SU-DHL-6 (cell line): ENCODE results near the gene HNRNPL.
"Not testable (repeated sequence)": the region's sequence is repeated elsewhere in the genome, so short reads cannot be mapped to it uniquely, and the experiment has no call there.

ENCODE experiments used
- H2AFZ ChIP-seq: fragments of 200-600 bp; sonication (generic); 2 replicates; pipeline ENCODE4 v1.6.1; 2014; ENCODE audit warnings: low read depth, mild to moderate bottlenecking, moderate library complexity, mixed read lengths, antibody characterized with exemption, low read length; ENCODE audit not compliant: severe bottlenecking
- H3F3A ChIP-seq: fragments of 200-600 bp; shearing (Covaris generic); 2 replicates; pipeline ENCODE4 v1.6.0; 2016; ENCODE audit warnings: antibody characterized with exemption, mild to moderate bottlenecking; ENCODE audit not compliant: insufficient read depth
- H3K27ac ChIP-seq: fragments of 200-600 bp; sonication (generic); 2 replicates; pipeline ENCODE4 v1.5.1; 2016; ENCODE audit warnings: low read depth, mild to moderate bottlenecking, low read length, moderate library complexity, mixed read lengths
- H3K27me3 ChIP-seq: fragments of 200-600 bp; sonication (generic), shearing (Covaris generic); 2 replicates; pipeline ENCODE4 v1.6.0; 2014; ENCODE audit warnings: mild to moderate bottlenecking, low read length
- H3K36me3 ChIP-seq: fragments of 200-600 bp; sonication (generic); 2 replicates; pipeline ENCODE4 v1.6.1; 2014; ENCODE audit warnings: mild to moderate bottlenecking, low read length, mixed read lengths
- H3K4me2 ChIP-seq: fragments of 300-600, 200-600 bp; shearing (Covaris generic), sonication (generic); 2 replicates; pipeline ENCODE4 v1.6.0; 2014; ENCODE audit warnings: low read length, low read depth, mild to moderate bottlenecking; ENCODE audit not compliant: poor library complexity, severe bottlenecking
- H3K4me3 ChIP-seq: fragments of 200-600 bp; sonication (generic); 2 replicates; pipeline ENCODE4 v1.5.1; 2014; ENCODE audit warnings: antibody characterized with exemption, low read length, mild to moderate bottlenecking, mixed read lengths; ENCODE audit not compliant: insufficient read depth, poor library complexity, severe bottlenecking
- H3K79me2 ChIP-seq: fragments of 200-600 bp; sonication (generic); 2 replicates; pipeline ENCODE4 v1.6.1; 2014; ENCODE audit warnings: mild to moderate bottlenecking, low read length, moderate library complexity; ENCODE audit not compliant: insufficient read depth
- H3K9ac ChIP-seq: fragments of 200-600 bp; sonication (generic); 2 replicates; pipeline ENCODE4 v1.7.0; 2014; ENCODE audit warnings: mild to moderate bottlenecking, low read length
- H3K9me2 ChIP-seq: fragments of 200-600 bp; sonication (generic); replicated peaks from 2 replicates; pipeline ENCODE4 v1.6.1; 2014; ENCODE audit warnings: low read length; ENCODE audit not compliant: insufficient read depth
- H3K9me3 ChIP-seq: fragments of 200-600 bp; sonication (generic); 2 replicates; pipeline ENCODE4 v1.6.1; 2014; ENCODE audit warnings: low read length, mixed read lengths; ENCODE audit not compliant: insufficient read depth
- H4K20me1 ChIP-seq: fragments of 200-600 bp; sonication (generic); 2 replicates; pipeline ENCODE4 v1.6.1; 2014; ENCODE audit warnings: low read depth, mild to moderate bottlenecking, antibody characterized with exemption, low read length, moderate library complexity, mixed read lengths
- EZH2phosphoT487 ChIP-seq: fragments of 200-600 bp; sonication (generic), shearing (Covaris generic); conservative IDR thresholded peaks from 2 replicates; pipeline ENCODE4 v1.6.1; 2018; ENCODE audit warnings: mild to moderate bottlenecking, antibody characterized with exemption, low read length, moderate library complexity, mixed read lengths
- TF ChIP-seq, protein P1 (sequence below): fragments of 200-600 bp; sonication (generic); IDR thresholded peaks from one replicate; pipeline ENCODE4 v1.5.1; 2017; ENCODE audit warnings: antibody characterized with exemption, mild to moderate bottlenecking, low read length, moderate library complexity; ENCODE audit not compliant: insufficient read depth, poor library complexity, severe bottlenecking

The HNRNPL gene

DNA sequence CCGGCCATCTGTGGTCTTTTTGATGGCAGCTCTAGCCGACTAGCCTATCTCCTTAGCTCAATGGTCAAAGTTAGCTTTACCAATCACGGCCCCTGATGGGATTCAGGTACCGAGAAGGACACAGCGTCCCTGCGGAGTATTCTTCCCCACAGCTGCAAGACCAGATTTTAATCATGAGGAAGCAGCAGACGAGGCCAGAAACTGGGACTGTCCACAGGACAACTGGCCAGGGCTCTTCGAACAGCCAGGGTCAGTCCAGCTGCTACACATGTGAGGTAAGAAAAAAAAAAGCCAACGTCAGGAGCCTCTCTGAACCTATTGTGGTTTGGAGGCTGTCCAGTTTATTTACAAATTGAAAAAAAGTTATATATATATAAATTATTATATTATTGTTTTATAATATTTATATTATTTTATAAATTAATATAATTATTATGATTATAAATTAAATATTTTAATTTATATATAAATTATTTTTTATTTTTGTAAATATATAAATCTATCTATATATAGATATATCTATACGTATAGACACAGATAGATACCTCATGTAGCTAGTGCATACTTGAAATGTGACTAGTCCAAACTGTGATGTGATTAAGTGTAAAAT lies 17.5 kb upstream of the HNRNPL start:
- Histone ChIP-seq H3K9me3 (no peaks in the 10 kb centered on the region), H3K4me2 (no peak overlapping the region), H3K79me2 (peaks cover 5% of the 10 kb centered on the region; the same call in 1 of the 2 replicates), H3K4me3 (no peak overlapping the region), H3K36me3 (no peaks in the 10 kb centered on the region), H3K9ac (no peak overlapping the region), H3K9me2 (no peaks in the 10 kb centered on the region), H3F3A (peaks cover 57% of the 10 kb centered on the region), H3K27ac (no peak overlapping the region), H4K20me1 (no peaks in the 10 kb centered on the region), H3K27me3 (no peaks in the 10 kb centered on the region), H2AFZ (no peak overlapping the region)
- TF ChIP-seq EZH2phosphoT487: no peak
- TF ChIP-seq, protein P1, sequence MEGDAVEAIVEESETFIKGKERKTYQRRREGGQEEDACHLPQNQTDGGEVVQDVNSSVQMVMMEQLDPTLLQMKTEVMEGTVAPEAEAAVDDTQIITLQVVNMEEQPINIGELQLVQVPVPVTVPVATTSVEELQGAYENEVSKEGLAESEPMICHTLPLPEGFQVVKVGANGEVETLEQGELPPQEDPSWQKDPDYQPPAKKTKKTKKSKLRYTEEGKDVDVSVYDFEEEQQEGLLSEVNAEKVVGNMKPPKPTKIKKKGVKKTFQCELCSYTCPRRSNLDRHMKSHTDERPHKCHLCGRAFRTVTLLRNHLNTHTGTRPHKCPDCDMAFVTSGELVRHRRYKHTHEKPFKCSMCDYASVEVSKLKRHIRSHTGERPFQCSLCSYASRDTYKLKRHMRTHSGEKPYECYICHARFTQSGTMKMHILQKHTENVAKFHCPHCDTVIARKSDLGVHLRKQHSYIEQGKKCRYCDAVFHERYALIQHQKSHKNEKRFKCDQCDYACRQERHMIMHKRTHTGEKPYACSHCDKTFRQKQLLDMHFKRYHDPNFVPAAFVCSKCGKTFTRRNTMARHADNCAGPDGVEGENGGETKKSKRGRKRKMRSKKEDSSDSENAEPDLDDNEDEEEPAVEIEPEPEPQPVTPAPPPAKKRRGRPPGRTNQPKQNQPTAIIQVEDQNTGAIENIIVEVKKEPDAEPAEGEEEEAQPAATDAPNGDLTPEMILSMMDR: no peak

GRCh38 chr19:38862321-38863059 lies 12.7 kb upstream of the HNRNPL start:
- TF ChIP-seq, protein P1: no peak
- no peak for TF ChIP-seq EZH2phosphoT487
- Histone ChIP-seq H3K36me3 (no peaks in the 10 kb centered on the region), H3K27ac (peak overlapping the region; percentile 49), H2AFZ (no peak overlapping the region), H3K9me3 (no peaks in the 10 kb centered on the region), H3K9me2 (no peaks in the 10 kb centered on the region), H3K4me2 (no peak overlapping the region), H3K4me3 (no peak overlapping the region), H3K79me2 (no peaks in the 10 kb centered on the region), H3K27me3 (no peaks in the 10 kb centered on the region), H3F3A (peaks cover 53% of the 10 kb centered on the region), H4K20me1 (no peaks in the 10 kb centered on the region), H3K9ac (no peak overlapping the region)

- Histone ChIP-seq H3F3A (peaks cover 57% of the 10 kb centered on the region), H3K9ac (no peak overlapping the region; the same call in 1 of the 2 replicates), H3K4me2 (peak overlapping the region; percentile 56), H3K9me3 (no peaks in the 10 kb centered on the region), H3K9me2 (no peaks in the 10 kb centered on the region), H3K4me3 (no peak overlapping the region), H4K20me1 (no peaks in the 10 kb centered on the region), H3K36me3 (no peaks in the 10 kb centered on the region), H2AFZ (no peak overlapping the region), H3K79me2 (no peaks in the 10 kb centered on the region), H3K27me3 (no peaks in the 10 kb centered on the region), H3K27ac (no peak overlapping the region; the same call in 1 of the 2 replicates)
- TF ChIP-seq, protein P1: no peak
Observed at GRCh38 chr19:38861368-38861767, 11.6 kb upstream of the HNRNPL start.

GRCh38 chr19:38859631-38860204 lies 9.9 kb upstream of the HNRNPL start:
- not testable (repeated sequence) for H3K9me3 ChIP-seq, H3K9me2 ChIP-seq, H4K20me1 ChIP-seq, H3K9ac ChIP-seq, H3K36me3 ChIP-seq, H3K79me2 ChIP-seq, H2AFZ ChIP-seq, H3K4me3 ChIP-seq, H3K27me3 ChIP-seq
- Histone ChIP-seq H3K27ac (peak overlapping the region; percentile 10; the same call in 1 of the 2 replicates), H3K4me2 (peak overlapping the region; percentile 2), H3F3A (peaks cover 42% of the 10 kb centered on the region)
